B cell (primary cell): ENCODE results near the gene NT5DC3.

ENCODE experiments used
- EZH2 ChIP-seq: IDR thresholded peaks from 2 replicates; pipeline ENCODE4 v1.6.1; 2012; ENCODE audit warnings: borderline replicate concordance, low read depth, mild to moderate bottlenecking, moderate library complexity, low read length; ENCODE audit not compliant: insufficient read depth, poor library complexity, severe bottlenecking
- TF ChIP-seq, protein P1 (sequence below): fragments of 200-600 bp; IDR thresholded peaks from one replicate; pipeline ENCODE4 v1.8.0; 2022; ENCODE audit warnings: antibody characterized with exemption, mild to moderate bottlenecking

GRCh38 chr12:103827911-103828391, 13.1 kb downstream of the NT5DC3 start:
- TF ChIP-seq, protein P1, sequence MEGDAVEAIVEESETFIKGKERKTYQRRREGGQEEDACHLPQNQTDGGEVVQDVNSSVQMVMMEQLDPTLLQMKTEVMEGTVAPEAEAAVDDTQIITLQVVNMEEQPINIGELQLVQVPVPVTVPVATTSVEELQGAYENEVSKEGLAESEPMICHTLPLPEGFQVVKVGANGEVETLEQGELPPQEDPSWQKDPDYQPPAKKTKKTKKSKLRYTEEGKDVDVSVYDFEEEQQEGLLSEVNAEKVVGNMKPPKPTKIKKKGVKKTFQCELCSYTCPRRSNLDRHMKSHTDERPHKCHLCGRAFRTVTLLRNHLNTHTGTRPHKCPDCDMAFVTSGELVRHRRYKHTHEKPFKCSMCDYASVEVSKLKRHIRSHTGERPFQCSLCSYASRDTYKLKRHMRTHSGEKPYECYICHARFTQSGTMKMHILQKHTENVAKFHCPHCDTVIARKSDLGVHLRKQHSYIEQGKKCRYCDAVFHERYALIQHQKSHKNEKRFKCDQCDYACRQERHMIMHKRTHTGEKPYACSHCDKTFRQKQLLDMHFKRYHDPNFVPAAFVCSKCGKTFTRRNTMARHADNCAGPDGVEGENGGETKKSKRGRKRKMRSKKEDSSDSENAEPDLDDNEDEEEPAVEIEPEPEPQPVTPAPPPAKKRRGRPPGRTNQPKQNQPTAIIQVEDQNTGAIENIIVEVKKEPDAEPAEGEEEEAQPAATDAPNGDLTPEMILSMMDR = no peak
- no peak for TF ChIP-seq EZH2
